K562 (cell line): ENCODE measurements around the gene CAPN2. TPM values are rescaled to one million over a fixed set of nuclear protein-coding genes. Genes with fewer than 3 reads are reported as not detected.

Experiments used
- ADNP ChIP-seq: fragments of 200-800 bp; sonication (Bioruptor generic); IDR thresholded peaks from 2 replicates; pipeline ENCODE4 v1.6.1; 2016; ENCODE audit warnings: missing genetic modification characterization, missing compliant biosample characterization
- CBFA2T2 ChIP-seq: fragments of 450-650 bp; conservative IDR thresholded peaks from 2 replicates; pipeline ENCODE4 v1.6.1; 2017; ENCODE audit warnings: mild to moderate bottlenecking
- CEBPG ChIP-seq, 3 experiments: fragments of 200-800 bp in 1 of 3; sonication (Bioruptor generic) in 1 of 3; sonication (generic) in 1 of 3; formaldehyde crosslinking in 1 of 3; IDR thresholded peaks in 2 of 3; conservative IDR thresholded peaks in 1 of 3; 2 replicates each; pipeline versions ENCODE4 v1.6.1 to v1.8.0; 2016 to 2022; ENCODE audit warnings: missing compliant biosample characterization in 2 of 3, missing genetic modification characterization in 2 of 3, mild to moderate bottlenecking in 1 of 3, missing genetic modification reagents in 1 of 3
- CLOCK ChIP-seq: fragments of 250-450 bp; sonication (Bioruptor Pico); IDR thresholded peaks from 2 replicates; pipeline ENCODE4 v1.4.0; 2020; ENCODE audit warnings: mild to moderate bottlenecking, moderate library complexity, borderline replicate concordance
- CREB5 ChIP-seq: fragments of 250-450 bp; sonication (Bioruptor Pico); IDR thresholded peaks from 2 replicates; pipeline ENCODE4 v1.5.0; 2020; ENCODE audit warnings: mild to moderate bottlenecking
- DIDO1 ChIP-seq: fragments of 450-650 bp; IDR thresholded peaks from 2 replicates; pipeline ENCODE4 v1.6.1; 2016; ENCODE audit warnings: low read depth, missing biosample characterization, missing genetic modification characterization
- EHMT2 ChIP-seq: fragments of 450-650 bp; IDR thresholded peaks from 2 replicates; pipeline ENCODE4 v1.6.1; 2018; ENCODE audit warnings: antibody characterized with exemption
- ETV5 ChIP-seq: sonication (generic); formaldehyde crosslinking; IDR thresholded peaks from 2 replicates; pipeline ENCODE4 v1.4.0; 2020; ENCODE audit warnings: low read depth, mild to moderate bottlenecking, missing genetic modification reagents
- EWSR1 ChIP-seq: fragments of 450-650 bp; IDR thresholded peaks from 2 replicates; pipeline ENCODE4 v1.6.1; 2018; ENCODE audit warnings: borderline replicate concordance, mild to moderate bottlenecking, low read depth, moderate library complexity; ENCODE audit not compliant: partially characterized antibody
- FOXP4 ChIP-seq: sonication (generic); formaldehyde crosslinking; IDR thresholded peaks from 2 replicates; pipeline ENCODE4 v1.8.0; 2022; ENCODE audit warnings: mild to moderate bottlenecking, missing genetic modification reagents, borderline replicate concordance
- MAFG ChIP-seq: fragments of 450-650 bp; conservative IDR thresholded peaks from 2 replicates; pipeline ENCODE4 v1.6.1; 2016; ENCODE audit warnings: missing genetic modification characterization, missing compliant biosample characterization
- PHB2 ChIP-seq: fragments of 450-650 bp; IDR thresholded peaks from 2 replicates; pipeline ENCODE4 v1.6.1; 2017; ENCODE audit warnings: low read depth
- POLR3G ChIP-seq: IDR thresholded peaks from 2 replicates; pipeline ENCODE4 v1.6.1; 2011; ENCODE audit not compliant: insufficient read length, insufficient replicate concordance; ENCODE audit errors: extremely low read depth
- TBL1XR1 ChIP-seq, 2 experiments: IDR thresholded peaks; 2 replicates each; pipeline ENCODE4 v1.6.1; 2012; ENCODE audit warnings: improper control_type of control experiment in 2 of 2, low read length in 2 of 2, mild to moderate bottlenecking in 1 of 2
- ZBTB8A ChIP-seq: fragments of 450-650 bp; IDR thresholded peaks from 2 replicates; pipeline ENCODE4 v1.6.1; 2018; ENCODE audit warnings: mild to moderate bottlenecking, moderate library complexity; ENCODE audit not compliant: partially characterized antibody
- ZNF232 ChIP-seq: sonication (generic); formaldehyde crosslinking; IDR thresholded peaks from 2 replicates; pipeline ENCODE4 v1.8.0; 2022; ENCODE audit warnings: mild to moderate bottlenecking, missing genetic modification reagents
- ZNF280B ChIP-seq: fragments of 250-450 bp; sonication (Bioruptor Pico); IDR thresholded peaks from 2 replicates; pipeline ENCODE4 v1.5.1; 2021; ENCODE audit warnings: mild to moderate bottlenecking
- ZNF644 ChIP-seq: fragments of 200-800 bp; sonication (Bioruptor generic); IDR thresholded peaks from 2 replicates; pipeline ENCODE4 v1.6.1; 2016; ENCODE audit warnings: low read depth, missing genetic modification characterization, missing compliant biosample characterization
- ZNF699 ChIP-seq: fragments of 250-450 bp; sonication (Bioruptor Pico); IDR thresholded peaks from 2 replicates; pipeline ENCODE4 v1.8.0; 2021; ENCODE audit warnings: mild to moderate bottlenecking, moderate library complexity; ENCODE audit not compliant: insufficient replicate concordance
- ZNF785 ChIP-seq: fragments of 250-450 bp; sonication (Bioruptor Pico); IDR thresholded peaks from 2 replicates; pipeline ENCODE4 v1.4.0; 2020; ENCODE audit warnings: mild to moderate bottlenecking
- polyA plus RNA-seq, 8 experiments: library from polyadenylated mRNA; depleted of rRNA in 4 of 8; stranded (reverse) in 5 of 8; unstranded in 3 of 8; fragments of >200 nt; fragmentation: Nextera tagmentation in 2 of 8; fragmentation: Illumina TruSeq in 1 of 8; extraction: Ambion mirVana in 2 of 8; extraction: Trizol in 1 of 8; gene quantifications; 2 replicates each; pipeline versions ENCODE4 v1.2.1 to v1.2.3, GENCODE V29; 2011 to 2014; ENCODE audit warnings: inconsistent platforms in 1 of 8, missing spikeins in 1 of 8
- total RNA-seq, 7 experiments: library from RNA; depleted of rRNA in 6 of 7; stranded (reverse); fragments of >200 nt in 6 of 7; fragmentation: Illumina TruSeq in 2 of 7; extraction: Trizol in 2 of 7; gene quantifications; 2 replicates each; pipeline versions ENCODE4 v1.2.1 to v1.2.3, GENCODE V29; 2011 to 2021; ENCODE audit warnings: low replicate concordance in 1 of 7

The CAPN2 gene
- total and polyA plus RNA-seq, 9 of the 15 experiments (the other 6 are each of a cell fraction or from before 2014, with no cell fraction given), result 24.6 to 157 (median 101) TPM

- TF ChIP-seq CBFA2T2 (no peak), FOXP4 (no peak), ZNF699 (CRISPR knock-in tag) (no peak), ZBTB8A (no peak), ETV5 (no peak), CREB5 (CRISPR knock-in tag) (no peak), ZNF280B (no peak), TBL1XR1 (IDR thresholded peaks at IDR 0.05; ENCODE audit: low read length in 2 of 2) (0 out of 4 replicates have a peak, but pooled peaks of 1 of the 2 experiments have one; percentile 41), CLOCK (no peak), MAFG (peak; percentile 99), PHB2 (no peak), ZNF644 (no peak), DIDO1 (tag) (no peak), EHMT2 (no peak), ZNF785 (no peak), CEBPG (CRISPR knock-in tag; IDR thresholded peaks at IDR 0.05) (no peak), CEBPG (tag; conservative IDR thresholded peaks at IDR 0.05 in 1 of 2, IDR thresholded peaks at IDR 0.05 in 1 of 2) (no peak), ZNF232 (CRISPR knock-in tag) (no peak), ADNP (no peak), POLR3G (no peak), EWSR1 (no peak)
Observed at GRCh38 chr1:223700942-223701637, 11.2 kb upstream of the CAPN2 start (continued).
